22Rv1 (cell line): ENCODE data around the gene ZCCHC18.

Experiments used
- CTCF ChIP-seq: fragments of 450-650 bp; IDR thresholded peaks from 2 replicates; pipeline ENCODE4 v1.5.1; 2017; ENCODE audit warnings: mild to moderate bottlenecking
- ZFX ChIP-seq: fragments of 450-650 bp; IDR thresholded peaks from 2 replicates; pipeline ENCODE4 v1.6.1; 2017; ENCODE audit warnings: antibody characterized with exemption, borderline replicate concordance

GRCh38 chrX:104130808-104131207 is 18.5 kb downstream of the ZCCHC18 start:
- TF ChIP-seq CTCF (no peak), ZFX (no peak)
